Gastroesophageal sphincter (tissue), 3 donors: ENCODE data around the gene TMEM134.

Source experiments
- POLR2AphosphoS5 ChIP-seq: sonication (generic); formaldehyde crosslinking; IDR thresholded peaks from one replicate; pipeline ENCODE4 v1.6.1; 2017; ENCODE audit warnings: antibody characterized with exemption
- TF ChIP-seq, protein P1 (sequence below), 4 experiments: fragments of 200-600 bp in 2 of 4; fragments of 450-650 bp in 2 of 4; sonication (generic) in 1 of 4; IDR thresholded peaks; one replicate each; pipeline ENCODE4 v1.5.1; 2017 to 2019; ENCODE audit warnings: antibody characterized with exemption in 4 of 4, mild to moderate bottlenecking in 2 of 4, moderate library complexity in 2 of 4

DNA sequence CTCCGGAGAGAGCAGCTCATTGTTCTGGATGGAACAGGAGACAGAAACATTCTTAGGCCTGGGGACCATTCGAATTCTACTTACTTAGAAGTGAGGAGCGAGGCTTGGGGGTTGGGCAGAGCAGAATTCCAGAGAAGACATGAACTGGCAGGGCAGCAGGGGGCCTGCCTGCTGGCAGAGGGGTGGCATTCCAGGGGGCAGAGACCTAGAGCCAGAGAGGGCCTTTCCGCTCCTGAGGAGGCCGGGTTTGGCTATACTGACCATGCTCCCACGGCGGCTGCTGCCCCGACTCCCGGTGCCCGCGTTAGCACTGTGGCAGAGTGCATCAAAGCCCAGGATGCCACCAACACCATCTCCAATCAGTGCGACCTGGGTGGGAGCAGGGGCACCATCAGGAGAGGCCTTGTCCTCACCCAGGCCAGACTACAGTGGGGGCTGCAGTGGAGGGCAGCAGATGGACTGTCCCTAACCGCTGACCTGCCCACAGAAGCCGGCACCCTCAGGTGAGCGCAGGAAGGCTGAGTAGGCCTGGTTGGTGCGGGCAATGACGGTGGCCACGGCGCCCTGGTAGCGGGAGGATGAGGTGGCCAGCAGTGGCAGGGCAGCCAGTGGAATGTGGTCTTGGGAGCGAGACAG is 28.7 kb upstream of the TMEM134 start:
- TF ChIP-seq, protein P1, sequence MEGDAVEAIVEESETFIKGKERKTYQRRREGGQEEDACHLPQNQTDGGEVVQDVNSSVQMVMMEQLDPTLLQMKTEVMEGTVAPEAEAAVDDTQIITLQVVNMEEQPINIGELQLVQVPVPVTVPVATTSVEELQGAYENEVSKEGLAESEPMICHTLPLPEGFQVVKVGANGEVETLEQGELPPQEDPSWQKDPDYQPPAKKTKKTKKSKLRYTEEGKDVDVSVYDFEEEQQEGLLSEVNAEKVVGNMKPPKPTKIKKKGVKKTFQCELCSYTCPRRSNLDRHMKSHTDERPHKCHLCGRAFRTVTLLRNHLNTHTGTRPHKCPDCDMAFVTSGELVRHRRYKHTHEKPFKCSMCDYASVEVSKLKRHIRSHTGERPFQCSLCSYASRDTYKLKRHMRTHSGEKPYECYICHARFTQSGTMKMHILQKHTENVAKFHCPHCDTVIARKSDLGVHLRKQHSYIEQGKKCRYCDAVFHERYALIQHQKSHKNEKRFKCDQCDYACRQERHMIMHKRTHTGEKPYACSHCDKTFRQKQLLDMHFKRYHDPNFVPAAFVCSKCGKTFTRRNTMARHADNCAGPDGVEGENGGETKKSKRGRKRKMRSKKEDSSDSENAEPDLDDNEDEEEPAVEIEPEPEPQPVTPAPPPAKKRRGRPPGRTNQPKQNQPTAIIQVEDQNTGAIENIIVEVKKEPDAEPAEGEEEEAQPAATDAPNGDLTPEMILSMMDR (IDR thresholded peaks at IDR 0.05), result no peak
- TF ChIP-seq POLR2AphosphoS5, result no peak
